Stimulated activated CD8-positive, alpha-beta memory T cell treated with anti-CD3 and anti-CD28 coated beads, Interleukin-7, amount 100 ng/mL, for 4 hours (primary cell): Measurements from ENCODE around the gene CALML3.
"Not testable (repeated sequence)": the region's sequence is repeated elsewhere in the genome, so short reads cannot be mapped to it uniquely, and the experiment has no call there.

Experiments
- DNase-seq, 2 donors: peaks; one replicate each; pipeline ENCODE4 v3.0.0-alpha.2; 2020; ENCODE audit warnings: low read depth in 2 of 2

Gene CALML3

DNA sequence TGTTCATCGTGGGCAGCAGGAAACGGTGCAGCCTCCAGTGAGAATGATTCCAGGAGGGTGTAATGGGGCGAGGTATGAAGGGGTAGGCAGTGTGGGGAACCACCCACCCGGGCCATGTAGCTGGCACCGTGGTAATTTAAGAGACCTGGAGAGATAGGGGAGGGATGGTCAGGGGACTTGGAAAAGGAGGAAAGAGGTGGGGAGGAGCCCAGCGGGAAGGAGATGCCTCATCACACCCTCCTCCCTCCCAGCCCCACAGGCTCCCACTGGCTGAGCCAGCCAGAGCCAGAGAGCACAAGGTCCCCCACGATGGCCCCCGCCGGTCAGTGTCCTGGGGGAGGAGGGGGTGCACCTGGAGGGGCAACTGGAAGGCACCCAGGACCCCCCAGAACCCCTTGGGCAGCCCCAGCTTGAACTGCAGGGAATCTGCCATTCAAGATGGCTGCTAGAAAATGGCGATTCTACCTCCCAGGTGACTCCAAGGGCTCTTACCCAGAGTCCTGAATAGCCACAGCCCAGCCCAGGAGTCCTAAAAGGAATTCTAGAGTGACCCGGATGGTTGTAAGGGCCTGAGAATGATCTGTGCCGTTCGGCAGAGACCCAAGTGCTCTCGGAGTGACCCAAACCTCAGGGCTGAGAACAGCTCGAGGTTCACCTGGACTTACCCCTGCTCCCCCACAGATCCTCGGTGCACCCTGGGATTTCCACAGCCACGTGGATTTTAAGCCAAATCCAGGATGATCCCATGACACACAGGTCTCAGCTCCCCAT lies 28.8 kb downstream of the CALML3 start:
- no peak for DNase-seq

DNA sequence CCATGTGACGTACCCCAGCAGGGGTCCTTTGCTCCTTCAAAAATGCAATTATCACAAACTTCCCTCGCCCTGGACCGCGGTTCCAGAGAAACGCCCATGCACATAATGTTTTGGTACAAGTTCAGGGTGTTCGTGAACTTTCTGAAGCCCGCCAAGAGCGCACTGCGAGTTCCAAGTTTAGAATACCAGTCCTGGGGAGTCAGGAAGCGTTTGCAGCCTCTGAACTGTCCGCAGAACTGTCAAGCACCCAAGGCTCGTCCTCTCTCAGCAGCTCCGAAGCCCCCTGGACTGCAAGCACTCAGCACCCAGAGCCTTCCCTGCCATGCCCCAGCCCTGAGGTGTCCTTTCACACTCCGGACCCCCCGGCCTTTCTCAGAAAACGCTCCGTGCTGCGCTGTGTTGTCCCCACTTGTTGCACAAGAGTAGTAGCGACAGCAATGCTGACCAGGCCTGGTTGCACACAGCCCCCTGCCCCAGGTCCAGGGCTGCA lies 30.3 kb downstream of the CALML3 start:
- DNase-seq, result no peak

DNA sequence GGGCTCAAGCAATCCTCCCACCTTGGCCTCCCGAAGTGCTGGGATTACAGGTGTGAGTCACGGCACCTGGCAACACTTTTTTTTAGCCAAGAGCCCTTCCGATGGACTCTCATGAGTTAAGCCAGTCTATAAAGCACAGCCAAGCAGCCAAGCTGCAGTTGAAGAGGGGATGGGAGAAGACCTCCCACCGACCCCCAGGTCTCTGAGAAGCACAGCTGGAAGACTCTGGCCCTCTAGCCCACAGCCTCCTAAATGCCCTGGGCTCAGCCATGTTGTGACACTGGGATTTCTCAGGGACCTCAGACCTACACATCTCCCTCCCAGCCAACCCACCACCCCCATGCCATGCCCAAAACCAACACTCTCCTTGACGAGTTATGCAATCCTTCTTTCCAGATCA lies 31.1 kb downstream of the CALML3 start:
- no peak for DNase-seq

DNA sequence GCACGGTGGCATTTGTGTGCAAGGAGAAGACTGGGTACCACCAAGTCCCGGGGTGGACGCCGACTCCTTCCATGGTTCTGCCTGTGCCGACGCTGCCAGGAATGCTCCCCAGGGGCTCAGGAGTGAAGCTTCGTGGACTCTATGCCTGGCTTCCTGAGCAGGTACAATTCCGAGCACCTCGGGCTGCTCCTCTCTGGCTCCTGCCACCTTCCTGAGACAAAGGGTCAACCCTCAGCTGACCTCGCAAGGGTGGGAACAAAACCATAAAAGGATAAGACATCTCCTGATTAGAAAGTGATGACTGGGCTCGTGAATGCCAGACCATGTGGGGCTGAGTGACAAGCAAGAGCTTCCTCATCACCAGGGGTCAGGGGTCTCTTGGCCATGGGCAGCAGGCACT lies 31.8 kb downstream of the CALML3 start:
- DNase-seq, result no peak

DNA sequence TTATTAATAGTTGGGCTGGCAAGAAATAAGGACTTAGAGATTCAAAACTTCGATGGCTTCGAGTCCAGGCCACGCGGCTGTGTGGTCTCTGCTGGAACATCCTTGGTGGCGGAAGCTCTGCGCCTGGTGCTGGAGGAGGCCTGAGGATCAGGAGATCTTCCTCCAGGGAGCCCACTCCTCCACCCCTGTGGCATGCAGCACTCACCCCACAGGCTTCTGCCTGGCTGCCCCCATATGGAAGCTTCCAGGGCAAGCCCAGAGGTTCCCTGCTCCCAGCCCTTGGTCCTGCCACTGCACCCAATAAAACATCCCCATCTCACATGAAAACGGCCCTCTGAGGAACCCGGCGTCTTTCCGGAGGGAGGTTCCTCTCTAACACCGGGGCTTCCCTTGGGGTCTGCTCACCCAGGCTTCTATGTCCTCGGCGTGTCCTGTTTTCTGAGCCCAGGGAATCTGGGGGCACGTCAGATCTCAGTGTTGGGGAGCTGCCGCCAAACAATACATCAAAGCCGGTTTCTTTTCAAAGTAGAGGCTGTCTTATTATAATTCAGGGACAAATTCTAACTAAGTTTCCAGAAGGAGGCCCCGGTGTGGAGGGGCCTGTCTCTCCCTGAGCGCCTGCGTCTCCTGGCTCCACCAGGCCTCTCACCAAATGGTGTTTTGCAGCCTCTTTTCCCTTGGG lies 32.4 kb downstream of the CALML3 start:
- DNase-seq, result no peak

DNA sequence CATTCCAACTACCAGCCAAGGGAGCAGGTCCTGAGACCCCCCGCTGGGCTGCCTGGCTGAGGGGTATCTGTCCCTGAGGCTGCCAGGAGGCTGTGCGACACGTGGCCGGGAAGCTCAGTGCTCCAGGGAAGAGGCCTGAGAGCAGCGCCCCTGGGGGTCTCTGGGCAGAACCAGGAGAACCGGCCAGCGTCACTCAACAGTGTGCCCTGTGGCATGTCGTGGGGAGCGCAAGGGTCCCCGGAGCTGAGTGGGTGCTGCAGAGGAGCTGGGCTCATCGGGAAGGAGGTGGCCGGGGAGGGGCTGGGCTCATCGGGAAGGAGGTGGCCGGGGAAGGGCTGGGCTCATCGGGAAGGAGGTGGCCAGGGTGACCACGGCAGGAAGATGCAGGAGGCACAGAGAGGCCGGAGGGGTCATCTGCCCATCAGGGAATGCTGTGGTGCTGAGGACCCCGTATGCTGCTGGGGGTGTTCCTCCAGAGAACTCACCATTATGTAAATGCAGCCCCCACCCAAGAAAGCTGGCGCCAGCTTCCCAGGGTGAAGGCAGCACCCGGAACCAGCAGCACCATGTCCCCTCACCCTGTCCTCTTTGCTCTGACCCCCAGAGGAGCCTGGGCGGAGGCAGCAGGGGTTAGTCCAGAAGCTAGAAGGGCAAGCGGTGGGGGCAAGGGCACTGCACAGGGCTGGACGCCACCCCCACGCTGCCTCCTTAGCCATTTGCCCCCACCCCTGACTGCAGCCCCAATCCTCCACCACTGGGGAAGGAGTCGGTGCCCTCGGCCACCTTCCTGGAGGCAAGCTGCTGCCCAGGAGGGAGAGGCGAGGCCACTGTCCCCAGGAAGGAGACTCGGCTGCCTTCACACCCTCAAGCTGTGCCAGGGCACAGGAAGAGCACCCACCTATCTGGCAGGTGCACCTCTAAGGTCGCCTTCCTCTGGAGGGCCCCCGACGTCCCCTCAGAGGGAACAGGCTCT lies 33.3 kb downstream of the CALML3 start:
- no peak for DNase-seq

DNA sequence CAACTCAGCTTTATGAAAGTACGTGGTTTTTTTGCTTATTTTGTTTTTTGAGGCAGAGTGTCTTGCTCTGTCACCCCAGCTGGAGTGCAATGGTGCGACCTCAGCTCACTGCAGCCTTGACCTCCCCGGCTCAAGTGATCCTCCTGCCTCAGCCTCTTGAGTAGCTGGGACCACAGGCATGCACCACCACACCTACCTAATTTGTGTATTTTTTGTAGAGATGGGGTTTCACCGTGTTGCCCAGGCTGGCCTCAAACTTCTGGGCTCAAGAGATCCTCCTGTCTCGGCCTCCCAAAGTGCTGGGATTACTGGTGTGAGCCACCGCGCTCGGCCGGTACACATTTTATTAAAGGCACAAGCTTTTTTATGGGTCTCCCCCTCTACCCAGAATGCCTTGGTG lies 34.3 kb downstream of the CALML3 start:
- DNase-seq, result not testable (repeated sequence)

DNA sequence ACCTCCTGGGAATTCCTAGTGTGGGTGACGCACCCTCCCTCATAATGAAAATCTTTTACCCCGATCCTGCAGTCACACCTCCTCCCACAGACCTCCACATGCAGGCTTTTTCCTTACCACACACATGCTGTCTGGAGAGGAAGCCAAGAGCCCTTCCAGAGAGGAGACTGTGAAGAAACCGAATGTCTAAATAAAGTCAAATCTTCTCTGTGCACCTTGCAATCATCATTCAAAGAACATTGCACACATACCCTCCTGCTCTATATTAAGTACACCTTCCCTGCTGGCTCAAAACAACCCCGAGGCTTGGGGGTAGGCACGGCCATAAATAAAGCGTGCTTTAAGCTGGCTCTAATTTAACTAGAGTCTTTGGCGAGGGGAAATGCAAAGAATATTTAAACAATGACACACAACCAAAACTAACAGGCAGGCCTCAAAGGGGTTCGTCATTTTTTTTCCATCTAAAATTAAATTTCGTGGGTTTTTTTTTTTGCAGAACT lies 34.9 kb downstream of the CALML3 start:
- no peak for DNase-seq

DNA sequence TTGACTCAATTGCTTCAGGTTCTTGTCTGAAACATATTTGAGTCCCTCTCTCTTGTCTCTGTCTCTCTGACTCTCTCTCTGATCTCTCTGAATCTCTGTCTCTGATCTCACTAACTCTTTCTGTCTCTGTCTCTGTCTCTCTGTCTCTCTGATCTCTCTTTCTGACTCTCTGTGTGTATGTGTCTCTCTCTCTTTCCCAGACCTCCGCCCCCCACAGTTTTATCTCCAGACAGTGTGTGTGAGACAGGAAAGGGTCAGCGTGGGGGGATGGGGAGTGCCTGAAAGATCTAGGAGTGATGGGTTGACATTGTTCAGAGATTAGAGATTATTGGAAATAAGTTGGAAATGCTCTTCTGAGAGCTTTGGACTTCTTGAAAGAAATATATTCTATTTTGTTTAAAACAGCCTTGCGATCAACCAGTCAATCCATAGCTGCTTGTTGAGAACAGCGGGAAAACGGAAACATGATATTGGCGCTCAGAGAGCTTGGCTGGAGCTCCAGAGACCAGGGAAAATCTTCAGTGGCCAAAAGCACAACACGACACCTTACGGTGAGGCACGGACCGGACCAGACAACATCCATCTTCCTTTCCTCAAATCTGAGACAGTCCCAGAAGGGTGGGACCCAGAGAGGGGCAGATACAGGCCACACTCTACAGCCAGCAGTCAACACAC lies 35.5 kb downstream of the CALML3 start:
- DNase-seq, result no peak

DNA sequence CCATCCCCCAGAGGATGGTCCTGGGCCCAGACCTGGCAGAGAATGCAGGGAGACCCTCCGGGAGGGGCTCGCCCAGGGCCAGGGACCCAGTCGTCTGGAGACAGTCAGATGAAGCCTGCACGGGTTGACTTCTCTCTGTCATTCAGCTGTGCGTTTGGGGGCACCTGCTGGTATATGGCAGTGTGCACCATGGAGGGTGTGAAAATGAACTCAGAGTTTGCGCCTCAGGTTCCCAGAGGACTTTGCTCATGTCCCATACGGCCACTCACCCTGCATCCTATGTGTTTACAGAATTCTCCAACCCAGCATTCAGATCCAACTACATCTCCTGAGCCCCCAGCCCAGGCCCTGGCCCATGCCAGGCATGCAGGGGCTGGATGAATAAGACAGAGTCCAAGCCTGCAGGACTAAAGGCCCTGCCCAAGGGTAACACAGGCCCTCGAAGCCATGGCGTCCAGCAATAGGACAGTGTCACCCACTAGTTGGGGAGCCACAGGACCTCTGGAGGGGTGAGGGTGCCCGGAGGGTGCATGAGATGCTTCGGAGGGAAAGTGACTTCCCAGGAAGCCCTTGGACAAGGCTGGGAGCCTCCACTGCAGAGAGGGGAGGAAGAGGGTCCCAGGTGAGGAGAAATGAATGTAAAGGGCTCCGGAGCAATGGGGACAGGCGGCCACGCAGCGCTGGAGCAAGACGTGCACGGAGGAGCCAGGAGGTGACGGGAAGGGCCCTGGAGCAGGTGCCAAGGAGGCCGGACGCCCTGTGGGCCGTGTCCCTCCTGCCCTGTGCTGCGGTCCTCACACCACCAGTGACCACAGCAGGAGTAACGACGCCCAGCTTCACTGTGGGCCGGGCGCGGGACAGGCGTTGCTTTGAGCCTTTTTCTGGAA lies 36.3 kb downstream of the CALML3 start:
- DNase-seq, result no peak

DNA sequence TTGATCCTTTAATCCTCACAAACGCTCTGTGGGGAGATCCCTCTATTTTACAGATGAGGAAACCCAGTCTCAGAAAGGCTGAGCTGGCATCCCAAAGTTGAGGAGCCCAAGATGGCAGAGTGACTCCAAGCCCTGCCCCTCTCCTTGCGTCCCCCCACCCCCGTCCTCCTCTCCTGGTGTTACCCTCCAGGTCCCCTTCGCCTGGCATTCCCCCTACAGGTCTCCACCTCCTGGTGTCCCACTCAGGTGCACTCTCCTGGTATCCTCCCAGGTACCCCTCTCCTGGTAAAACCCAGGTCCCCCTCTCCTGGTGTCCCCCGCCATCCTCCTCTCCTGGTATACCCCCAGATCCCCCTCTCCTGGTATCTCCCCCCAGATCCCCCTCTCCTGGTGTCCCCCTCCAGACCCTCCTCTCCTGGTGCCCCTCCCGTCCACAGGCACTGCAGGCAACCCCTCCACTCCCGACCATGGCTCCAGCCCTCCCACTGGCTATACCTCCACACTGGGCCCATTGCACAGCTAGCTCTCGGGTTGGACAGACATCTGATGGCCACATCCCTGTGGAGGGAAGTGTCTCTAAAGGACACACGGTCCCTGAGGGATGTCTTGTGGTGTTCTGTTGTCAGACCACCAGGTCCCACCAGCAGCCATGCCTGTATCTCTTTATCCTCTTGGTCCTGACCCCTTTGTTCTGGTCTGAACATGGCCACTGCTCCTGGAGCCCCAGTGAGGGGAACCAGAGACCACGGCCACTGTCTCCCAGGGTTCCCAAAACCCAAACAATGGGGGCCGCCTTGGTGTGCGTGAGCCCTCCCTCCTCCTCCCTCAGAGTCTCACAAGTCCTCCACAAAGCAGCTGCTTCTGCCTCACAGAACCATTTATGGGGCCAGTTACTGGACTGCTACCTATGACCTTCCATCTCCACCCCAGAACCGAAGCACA lies 37.2 kb downstream of the CALML3 start:
- DNase-seq, result no peak

DNA sequence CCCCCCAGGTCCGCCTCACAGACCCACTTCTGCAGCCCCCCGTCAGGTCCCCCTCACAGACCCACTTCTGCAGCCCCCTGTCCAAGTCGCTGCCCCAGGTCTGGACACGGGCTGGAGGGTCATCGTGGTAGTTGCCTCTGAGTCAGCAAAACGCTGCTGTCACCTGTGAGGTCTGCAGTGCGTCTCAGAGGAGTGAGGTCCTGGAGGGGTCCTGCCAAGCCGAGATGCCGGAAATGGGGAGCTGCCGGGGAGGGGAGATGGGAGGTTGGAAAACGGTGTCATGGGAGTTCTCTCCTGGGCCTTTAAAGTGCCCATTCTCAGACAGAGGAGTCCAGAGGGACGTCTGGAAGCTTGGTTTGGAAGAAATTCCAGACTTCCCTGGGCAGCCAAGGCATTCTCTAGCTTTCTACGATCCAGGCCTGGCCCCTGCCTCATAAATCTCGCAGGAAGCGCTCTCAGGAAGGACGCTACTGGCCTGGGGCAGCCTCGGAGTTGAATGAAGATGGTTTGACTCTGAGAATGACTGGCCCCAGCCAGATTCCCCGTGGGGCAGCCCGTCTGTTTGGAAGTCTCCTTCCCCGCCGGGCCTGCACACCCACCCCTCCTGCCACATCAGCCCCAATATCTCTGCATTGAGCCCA lies 38.7 kb downstream of the CALML3 start:
- DNase-seq, result no peak

DNA sequence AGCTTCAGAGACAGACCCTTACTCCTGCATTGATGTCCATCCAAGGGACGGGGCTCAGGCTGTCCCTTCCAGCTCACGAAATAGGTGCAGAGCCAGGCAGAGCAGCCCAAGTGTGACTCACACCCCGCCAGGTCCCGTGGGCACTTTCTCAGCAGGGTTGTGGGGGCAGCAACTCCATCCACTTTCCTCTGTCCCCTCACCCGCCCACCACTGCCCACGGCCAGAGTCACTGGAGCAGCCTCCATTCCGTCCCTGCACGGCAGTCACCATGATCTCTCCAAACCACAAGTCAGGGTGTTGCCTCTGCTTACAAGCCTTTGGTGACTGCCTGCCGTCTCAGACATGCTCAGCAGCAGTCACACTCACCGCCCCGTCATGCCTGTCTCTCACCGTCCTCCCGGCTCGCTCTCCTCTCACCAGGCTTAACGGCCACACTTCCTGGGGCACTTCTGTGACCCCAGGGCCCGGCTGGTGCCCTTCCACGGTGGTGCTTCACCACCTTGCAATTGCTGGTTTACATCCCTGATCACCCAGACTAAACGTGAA lies 39.3 kb downstream of the CALML3 start:
- DNase-seq, result peak in 1 of 2 donors; percentile 7

DNA sequence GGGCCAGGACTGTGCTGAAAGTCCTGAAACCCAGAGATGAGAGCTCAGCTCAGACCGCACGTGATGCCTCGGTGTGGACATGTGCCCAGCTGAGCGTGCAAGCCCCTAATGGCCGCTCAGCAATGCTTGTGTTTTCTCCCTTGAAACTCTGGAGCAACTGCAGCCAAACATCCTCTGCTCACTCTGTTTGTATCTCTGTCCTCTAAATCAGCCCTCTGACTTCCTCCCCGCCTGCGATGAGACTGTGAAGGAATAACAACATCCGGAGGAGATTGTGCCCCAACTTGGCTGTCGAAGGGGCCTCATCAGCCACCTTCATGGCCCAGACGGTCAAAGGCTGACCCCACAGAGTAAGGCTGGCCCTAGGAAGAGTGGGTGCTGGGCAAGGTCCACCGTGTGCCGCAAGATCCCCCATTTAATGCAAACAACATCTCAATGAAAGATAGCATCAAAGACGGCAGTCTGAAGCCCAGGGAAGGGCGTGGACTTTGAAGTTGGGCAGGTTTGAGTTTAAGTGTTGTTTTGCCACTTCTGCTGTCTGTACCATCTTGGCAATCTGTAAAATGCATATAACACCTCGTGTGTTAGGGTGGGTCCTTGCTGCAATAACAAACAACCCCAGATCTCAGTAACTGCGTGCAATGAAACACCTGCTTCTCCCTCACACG lies 39.9 kb downstream of the CALML3 start:
- DNase-seq, result no peak

DNA sequence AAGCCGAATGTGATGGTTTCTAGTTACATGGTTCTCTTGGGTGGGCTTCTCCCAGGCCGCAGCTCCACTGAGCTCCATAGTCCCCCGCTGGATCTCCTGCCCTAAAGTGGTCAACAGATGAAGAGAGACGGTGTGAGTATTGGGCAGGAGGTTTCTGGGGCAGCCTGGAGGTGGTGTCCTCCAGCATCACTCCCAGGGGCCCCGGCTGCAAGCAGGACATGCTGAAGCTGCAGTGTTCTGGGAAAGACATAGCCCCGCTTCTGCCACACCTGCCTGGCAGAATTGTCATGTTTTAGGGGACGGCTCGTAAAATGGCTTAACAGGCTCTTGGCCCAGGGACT lies 40.4 kb downstream of the CALML3 start:
- no peak for DNase-seq

DNA sequence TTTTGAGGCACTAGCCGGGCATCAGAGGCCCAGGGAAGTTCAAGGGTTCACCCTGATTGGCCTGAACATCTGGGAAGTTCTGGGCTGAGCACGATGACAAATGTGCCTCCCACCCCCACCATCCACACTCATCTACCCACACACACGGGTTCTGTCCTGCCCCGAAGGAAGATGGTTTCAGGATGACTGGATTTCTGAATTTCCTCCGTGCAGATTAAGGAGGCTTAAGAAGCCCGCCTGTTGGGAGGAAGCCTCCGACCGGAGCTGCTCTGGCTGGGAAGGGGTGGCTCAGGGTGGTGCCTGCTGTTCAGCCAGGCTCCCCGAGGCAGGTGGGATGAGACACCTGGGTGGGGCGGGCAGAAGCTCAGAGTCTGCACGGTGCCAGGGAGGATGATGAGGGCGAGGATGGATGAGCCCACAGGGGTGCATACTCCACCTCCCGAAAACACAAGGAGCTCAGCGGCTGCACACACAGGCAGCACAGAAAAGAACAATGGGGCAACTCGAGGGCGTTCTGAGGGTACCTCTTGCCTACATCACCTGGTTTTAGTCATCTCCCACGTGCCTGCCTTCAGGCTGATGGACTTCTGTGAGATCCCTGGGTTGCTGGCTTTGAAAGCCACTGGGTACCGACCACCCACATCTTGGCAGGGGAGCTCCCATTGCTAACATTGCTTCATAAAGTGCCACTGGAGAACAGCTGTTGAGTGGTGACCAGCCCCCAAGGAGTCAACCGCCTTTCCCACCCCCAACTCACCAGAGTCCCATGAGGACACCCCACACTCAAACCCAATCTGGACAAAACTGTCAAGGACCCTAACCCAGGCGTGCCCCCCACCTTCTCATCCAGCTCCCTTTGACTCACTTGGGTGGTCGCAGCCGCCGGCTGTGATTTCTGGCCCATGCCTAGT lies 41.2 kb downstream of the CALML3 start:
- no peak for DNase-seq

DNA sequence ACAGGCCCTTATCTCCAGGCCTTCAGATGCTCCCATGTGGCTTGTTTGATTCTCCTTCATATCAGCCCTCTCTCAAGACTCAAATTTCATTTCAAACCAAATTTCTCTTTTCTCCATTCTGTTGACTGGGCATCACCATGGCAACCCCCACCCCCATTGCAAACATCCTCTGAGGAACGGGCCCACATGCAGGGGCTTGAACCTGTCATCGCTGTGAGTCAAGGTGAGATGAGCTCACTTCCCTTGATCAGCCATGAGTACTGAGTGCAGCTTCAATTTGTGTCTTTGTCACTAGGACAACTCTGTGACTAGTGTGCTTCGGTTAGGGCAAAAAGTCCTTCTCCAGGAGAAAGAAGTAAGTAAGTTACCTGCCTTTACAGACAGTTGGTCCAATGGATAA lies 41.9 kb downstream of the CALML3 start:
- peak in 1 of 2 donors; percentile 12 for DNase-seq
